Activated T-helper 2 cell treated with anti-CD3 and anti-CD28 coated beads, Interferon-gamma antibody, Interleukin-2, Interleukin-4, amounts not matched to agents 10 μg/mL and 5 μg/mL and 100 μg/mL, durations not matched to agents 14 hours and 24 hours and 36 hours (primary cell): ENCODE measurements around the gene CCL17. TPM values are rescaled to one million over a fixed set of nuclear protein-coding genes. Genes with fewer than 3 reads are reported as not detected.
"Not testable (repeated sequence)": the region's sequence is repeated elsewhere in the genome, so short reads cannot be mapped to it uniquely, and the experiment has no call there.

ENCODE experiments used
- DNase-seq: peaks from one replicate; pipeline ENCODE4 v3.0.0; 2021; ENCODE audit warnings: low spot score
- H3K27ac Mint-ChIP-seq: one replicate; pipeline ENCODE4 v1.8.0; 2021; ENCODE audit warnings: mixed read lengths
- H3K27me3 Mint-ChIP-seq: one replicate; pipeline ENCODE4 v1.8.0; 2021; ENCODE audit warnings: low read depth, mixed read lengths
- H3K36me3 Mint-ChIP-seq: one replicate; pipeline ENCODE4 v1.8.0; 2021; ENCODE audit warnings: low read depth, mixed read lengths
- H3K4me1 Mint-ChIP-seq: one replicate; pipeline ENCODE4 v1.8.0; 2021; ENCODE audit warnings: low read depth, mixed read lengths
- H3K4me3 Mint-ChIP-seq: one replicate; pipeline ENCODE4 v1.8.0; 2021; ENCODE audit warnings: low read depth, mild to moderate bottlenecking, moderate library complexity, mixed read lengths
- H3K9me3 Mint-ChIP-seq: one replicate; pipeline ENCODE4 v1.8.0; 2021; ENCODE audit warnings: mixed read lengths
- intact Hi-C: fragments of 100-400 bp; cut with micrococcal nuclease; formaldehyde crosslinking; loops from one replicate; pipeline ENCODE4 v1.15.1; 2023
- total RNA-seq: library from RNA; stranded (reverse); gene quantifications from 2 replicates; pipeline ENCODE4 v1.2.3, GENCODE V29; 2022

CCL17 gene
- total RNA-seq, 1 donor from 2014 or later, result 0.37 TPM

GRCh38 chr16:57392694-57393093, 11.9 kb upstream of the CCL17 start:
- DNase-seq, result no peak
- peaks cover 1% of the 10 kb centered on the region for H3K27me3 Mint-ChIP-seq
- no peak overlapping the region for H3K27ac Mint-ChIP-seq
- H3K36me3 Mint-ChIP-seq, result no peaks in the 10 kb centered on the region
- H3K4me3 Mint-ChIP-seq, result no peak overlapping the region
- intact Hi-C loops, result no loop called here
- H3K9me3 Mint-ChIP-seq, result no peaks in the 10 kb centered on the region
- no peaks in the 10 kb centered on the region for H3K4me1 Mint-ChIP-seq

DNA sequence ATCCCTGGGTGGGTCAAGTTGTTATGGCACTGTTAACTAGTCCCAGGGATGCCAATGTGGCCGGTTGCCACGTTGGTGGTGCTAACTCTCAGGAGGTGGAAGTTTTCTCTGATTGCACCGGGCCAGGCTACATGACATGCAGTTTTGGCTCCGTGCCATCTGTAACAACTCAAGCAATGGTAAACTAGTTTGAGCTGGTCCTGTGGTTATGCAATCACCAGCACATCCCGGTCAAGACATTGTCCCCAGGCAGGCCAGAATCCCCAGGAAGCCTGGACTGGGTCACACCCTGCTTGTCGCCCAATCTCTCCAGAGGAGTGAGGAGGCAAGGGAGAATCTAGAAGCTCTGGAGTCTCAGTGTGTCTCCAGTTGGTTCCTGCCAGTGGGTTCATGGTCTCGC, 10.1 kb upstream of the CCL17 start:
- Mint-ChIP-seq H3K36me3 (no peaks in the 10 kb centered on the region), H3K9me3 (no peaks in the 10 kb centered on the region), H3K27me3 (peaks cover 1% of the 10 kb centered on the region), H3K27ac (no peak overlapping the region), H3K4me3 (no peak overlapping the region), H3K4me1 (no peaks in the 10 kb centered on the region)
- no peak for DNase-seq
- intact Hi-C loops, result no loop called here

GRCh38 chr16:57395026-57395425, 9.5 kb upstream of the CCL17 start:
- H3K4me3 Mint-ChIP-seq, result no peak overlapping the region
- no peaks in the 10 kb centered on the region for H3K36me3 Mint-ChIP-seq
- peaks cover 1% of the 10 kb centered on the region for H3K27me3 Mint-ChIP-seq
- DNase-seq, result no peak
- no peak overlapping the region for H3K27ac Mint-ChIP-seq
- intact Hi-C loops, result no loop called here
- no peaks in the 10 kb centered on the region for H3K9me3 Mint-ChIP-seq
- no peaks in the 10 kb centered on the region for H3K4me1 Mint-ChIP-seq

DNA sequence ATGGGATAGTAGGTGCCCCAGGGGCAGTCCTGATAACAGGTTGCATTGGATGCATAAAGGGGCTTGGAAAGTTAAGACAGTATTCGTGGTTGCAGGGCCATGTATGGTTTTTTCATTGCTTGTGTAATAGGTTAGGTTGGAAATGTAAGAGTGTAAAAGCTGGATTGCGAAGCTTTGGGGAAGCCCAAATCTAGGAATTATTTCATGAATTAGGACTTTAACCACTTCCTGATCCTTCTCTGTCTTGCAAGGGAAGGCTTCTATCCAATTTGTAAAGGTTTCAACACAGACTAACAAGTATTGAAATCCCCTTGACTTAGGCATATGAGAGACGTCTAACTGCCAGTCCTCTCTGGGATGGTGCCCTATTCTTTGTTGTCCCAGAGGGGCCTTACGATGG, 7.8 kb upstream of the CCL17 start:
- peaks cover 1% of the 10 kb centered on the region for H3K27me3 Mint-ChIP-seq
- no peak for DNase-seq
- no peaks in the 10 kb centered on the region for H3K4me1 Mint-ChIP-seq
- H3K36me3 Mint-ChIP-seq, result no peaks in the 10 kb centered on the region
- no peak overlapping the region for H3K4me3 Mint-ChIP-seq
- intact Hi-C loops, result no loop called here
- no peak overlapping the region for H3K27ac Mint-ChIP-seq
- H3K9me3 Mint-ChIP-seq, result no peaks in the 10 kb centered on the region

GRCh38 chr16:57397493-57397892, 7.1 kb upstream of the CCL17 start:
- H3K9me3 Mint-ChIP-seq, H3K27ac Mint-ChIP-seq, H3K4me1 Mint-ChIP-seq, H3K27me3 Mint-ChIP-seq, DNase-seq, H3K36me3 Mint-ChIP-seq, H3K4me3 Mint-ChIP-seq, intact Hi-C loops: not testable (repeated sequence)

- H3K36me3 Mint-ChIP-seq, result no peaks in the 10 kb centered on the region
- H3K27ac Mint-ChIP-seq, result no peak overlapping the region
- no peaks in the 10 kb centered on the region for H3K9me3 Mint-ChIP-seq
- no peak overlapping the region for H3K4me3 Mint-ChIP-seq
- no peaks in the 10 kb centered on the region for H3K4me1 Mint-ChIP-seq
- intact Hi-C loops, result no loop called here
- DNase-seq, result no peak
- H3K27me3 Mint-ChIP-seq, result peaks cover 3% of the 10 kb centered on the region
Measured at GRCh38 chr16:57401943-57402640, 2.5 kb upstream of the CCL17 start.

DNA sequence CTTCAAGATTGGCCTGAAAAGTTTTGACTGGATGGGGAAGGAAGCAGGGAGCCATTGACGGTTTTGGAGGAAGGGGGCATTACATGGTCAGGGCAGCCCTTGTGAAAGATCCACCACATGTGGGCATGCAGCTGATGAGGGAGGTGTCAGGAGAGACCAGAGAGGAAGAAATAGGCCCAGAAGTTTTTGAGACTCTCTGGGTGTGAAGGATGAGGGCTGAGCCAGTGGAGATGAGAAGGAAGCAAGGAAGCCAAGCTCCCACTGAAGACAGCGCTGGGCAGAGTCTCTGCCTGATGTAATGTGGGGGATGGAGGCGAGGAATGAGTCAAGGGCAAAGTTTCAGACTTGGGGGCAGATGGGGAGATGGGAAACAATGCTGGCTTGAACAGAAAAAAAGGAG, 530 bp downstream of the CCL17 start:
- DNase-seq, result no peak
- Mint-ChIP-seq H3K27me3 (peaks cover 3% of the 10 kb centered on the region), H3K27ac (no peak overlapping the region), H3K4me1 (peaks cover 5% of the 10 kb centered on the region), H3K4me3 (no peak overlapping the region), H3K9me3 (no peaks in the 10 kb centered on the region), H3K36me3 (no peaks in the 10 kb centered on the region)
- intact Hi-C loops, result no loop called here

DNA sequence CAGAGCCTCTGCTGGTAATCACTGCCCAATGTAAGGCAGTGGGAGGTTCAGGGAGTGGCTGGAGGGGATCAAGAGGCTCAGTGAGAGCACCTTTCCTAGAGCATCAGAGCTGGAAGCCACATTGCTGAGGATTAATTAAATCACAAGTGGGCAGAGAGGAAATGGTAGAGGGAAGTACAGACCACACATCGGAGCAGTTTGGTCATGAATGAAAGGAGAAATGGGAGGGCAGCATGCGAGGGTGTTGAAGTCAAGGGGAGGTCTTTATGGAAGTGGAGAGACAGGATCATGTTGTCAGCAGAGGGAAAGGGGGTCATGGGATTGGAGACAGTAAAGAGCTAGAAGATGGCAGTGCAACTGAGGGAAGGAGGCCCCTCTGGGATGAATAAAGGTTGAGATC, 2.3 kb downstream of the CCL17 start:
- Mint-ChIP-seq H3K9me3 (no peaks in the 10 kb centered on the region), H3K36me3 (no peaks in the 10 kb centered on the region), H3K27me3 (peaks cover 3% of the 10 kb centered on the region), H3K4me3 (no peak overlapping the region), H3K4me1 (peaks cover 5% of the 10 kb centered on the region), H3K27ac (no peak overlapping the region)
- no peak for DNase-seq
- intact Hi-C loops, result no loop called here

- H3K27me3 Mint-ChIP-seq, result peaks cover 3% of the 10 kb centered on the region
- H3K4me3 Mint-ChIP-seq, result no peak overlapping the region
- H3K4me1 Mint-ChIP-seq, result peaks cover 5% of the 10 kb centered on the region
- no peak overlapping the region for H3K27ac Mint-ChIP-seq
- H3K36me3 Mint-ChIP-seq, result no peaks in the 10 kb centered on the region
- intact Hi-C loops, result no loop called here
- DNase-seq, result no peak
- H3K9me3 Mint-ChIP-seq, result no peaks in the 10 kb centered on the region
Measured at GRCh38 chr16:57407521-57408353, 3.2 kb downstream of the CCL17 start.

DNA sequence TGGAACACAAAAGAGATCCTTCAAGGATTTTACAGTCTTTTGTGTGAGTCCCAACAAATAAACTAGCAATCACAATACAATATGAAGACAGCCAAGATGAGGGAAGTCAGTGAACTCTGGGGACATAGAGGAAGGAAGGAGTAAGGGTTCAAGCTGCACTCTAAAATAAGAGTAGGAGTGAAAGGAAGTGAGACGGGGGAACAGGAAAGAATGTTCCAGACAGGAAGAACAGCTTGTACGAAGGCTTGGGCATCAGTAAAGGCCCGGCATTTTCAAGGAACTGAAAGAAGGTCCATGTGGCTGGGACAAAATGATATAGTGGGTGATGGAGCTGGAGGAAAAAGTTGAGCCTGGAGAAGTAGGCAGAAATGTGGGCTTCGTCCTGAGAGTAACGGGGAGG, 4.5 kb downstream of the CCL17 start:
- Mint-ChIP-seq H3K27ac (no peak overlapping the region), H3K4me1 (peaks cover 5% of the 10 kb centered on the region), H3K9me3 (no peaks in the 10 kb centered on the region), H3K4me3 (no peak overlapping the region), H3K27me3 (peaks cover 3% of the 10 kb centered on the region), H3K36me3 (no peaks in the 10 kb centered on the region)
- DNase-seq, result no peak
- intact Hi-C loops, result no loop called here

GRCh38 chr16:57409870-57410587, 5.5 kb downstream of the CCL17 start:
- H3K4me1 Mint-ChIP-seq, result peaks cover 5% of the 10 kb centered on the region
- H3K27ac Mint-ChIP-seq, result no peak overlapping the region
- no peak for DNase-seq
- no peak overlapping the region for H3K4me3 Mint-ChIP-seq
- no peaks in the 10 kb centered on the region for H3K9me3 Mint-ChIP-seq
- H3K27me3 Mint-ChIP-seq, result peaks cover 2% of the 10 kb centered on the region
- no peaks in the 10 kb centered on the region for H3K36me3 Mint-ChIP-seq
- intact Hi-C loops, result no loop called here

DNA sequence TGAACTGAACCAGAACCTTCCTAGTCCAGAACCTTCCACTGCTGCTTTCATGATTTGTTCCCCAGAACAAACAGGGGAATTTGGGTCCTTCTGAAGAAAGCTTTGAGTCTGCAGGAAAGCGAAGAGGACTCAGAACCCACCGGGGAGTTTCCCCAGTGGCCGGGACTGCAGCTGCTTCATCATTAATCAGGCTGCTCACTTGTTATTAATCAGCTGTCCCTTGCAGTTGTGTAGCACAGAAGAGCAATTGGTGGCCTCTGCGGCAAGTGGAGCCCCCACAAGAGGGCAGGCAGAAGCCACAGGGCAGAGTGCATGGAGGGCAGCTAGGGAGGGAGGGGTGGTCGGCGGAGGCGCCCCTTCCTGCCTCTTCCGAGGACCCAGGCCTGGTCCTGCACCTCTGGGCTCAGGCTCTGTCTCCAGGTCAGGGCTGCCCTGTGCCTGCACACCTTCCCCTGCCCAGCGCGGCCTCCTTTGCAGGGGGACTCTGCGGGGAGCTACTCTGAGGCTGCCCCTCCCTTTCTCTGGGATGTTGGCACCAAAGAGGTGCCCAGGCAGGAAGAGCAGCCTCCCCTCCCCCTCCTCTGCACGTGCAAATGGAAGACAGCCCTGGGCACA, 6.9 kb downstream of the CCL17 start:
- H3K4me1 Mint-ChIP-seq, result peaks cover 5% of the 10 kb centered on the region
- no peak for DNase-seq
- H3K36me3 Mint-ChIP-seq, result no peaks in the 10 kb centered on the region
- H3K9me3 Mint-ChIP-seq, result no peaks in the 10 kb centered on the region
- intact Hi-C loops, result no loop called here
- no peaks in the 10 kb centered on the region for H3K27me3 Mint-ChIP-seq
- no peak overlapping the region for H3K27ac Mint-ChIP-seq
- H3K4me3 Mint-ChIP-seq, result no peak overlapping the region
